ENCODE results near the gene OR2V1. TPM values are rescaled to one million over a fixed set of nuclear protein-coding genes. Genes with fewer than 3 reads are reported as not detected.

Gene OR2V1, protein sequence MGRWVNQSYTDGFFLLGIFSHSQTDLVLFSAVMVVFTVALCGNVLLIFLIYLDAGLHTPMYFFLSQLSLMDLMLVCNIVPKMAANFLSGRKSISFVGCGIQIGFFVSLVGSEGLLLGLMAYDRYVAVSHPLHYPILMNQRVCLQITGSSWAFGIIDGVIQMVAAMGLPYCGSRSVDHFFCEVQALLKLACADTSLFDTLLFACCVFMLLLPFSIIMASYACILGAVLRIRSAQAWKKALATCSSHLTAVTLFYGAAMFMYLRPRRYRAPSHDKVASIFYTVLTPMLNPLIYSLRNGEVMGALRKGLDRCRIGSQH
- not detected in 5 replicates for total RNA-seq (2022; extraction: Qiagen RNA extraction)

DNA sequence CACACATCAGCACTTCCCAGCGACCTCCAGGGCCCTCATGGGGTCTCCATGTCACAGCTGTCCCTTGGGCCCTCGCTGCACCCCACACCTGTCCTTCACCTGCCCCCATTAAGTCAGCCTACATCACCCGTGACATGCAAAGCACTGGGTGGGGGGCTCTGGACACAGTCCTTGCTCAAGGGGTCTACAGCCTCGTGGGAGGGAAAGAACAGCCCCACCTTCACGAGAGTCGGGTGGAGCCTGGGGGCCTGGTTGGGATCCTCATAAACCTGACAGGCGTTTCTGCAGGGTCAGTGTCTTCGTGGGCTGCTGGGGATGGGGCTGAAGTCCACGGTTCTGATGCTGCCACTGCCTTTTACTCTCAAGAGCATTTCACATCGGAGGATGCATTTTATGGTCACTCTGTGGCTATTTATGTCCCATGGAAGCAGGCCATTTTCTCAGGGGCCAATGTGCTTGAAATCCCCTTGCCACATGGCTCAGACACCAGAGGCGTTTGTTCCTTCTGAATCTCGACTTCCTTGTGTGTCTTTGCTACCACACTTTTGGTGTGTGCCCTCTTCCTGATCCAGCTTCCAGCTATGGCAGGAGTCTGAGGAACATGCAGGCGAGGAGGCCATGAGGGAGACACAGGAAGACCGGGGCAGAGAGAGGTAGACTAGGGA, at the start of gene OR2V1:
TSS of gene OR2V1 (minus strand) at position 338 of the 665 bp plus-strand sequence. CDS start 5,865 bp downstream, outside the sequence.

DNA sequence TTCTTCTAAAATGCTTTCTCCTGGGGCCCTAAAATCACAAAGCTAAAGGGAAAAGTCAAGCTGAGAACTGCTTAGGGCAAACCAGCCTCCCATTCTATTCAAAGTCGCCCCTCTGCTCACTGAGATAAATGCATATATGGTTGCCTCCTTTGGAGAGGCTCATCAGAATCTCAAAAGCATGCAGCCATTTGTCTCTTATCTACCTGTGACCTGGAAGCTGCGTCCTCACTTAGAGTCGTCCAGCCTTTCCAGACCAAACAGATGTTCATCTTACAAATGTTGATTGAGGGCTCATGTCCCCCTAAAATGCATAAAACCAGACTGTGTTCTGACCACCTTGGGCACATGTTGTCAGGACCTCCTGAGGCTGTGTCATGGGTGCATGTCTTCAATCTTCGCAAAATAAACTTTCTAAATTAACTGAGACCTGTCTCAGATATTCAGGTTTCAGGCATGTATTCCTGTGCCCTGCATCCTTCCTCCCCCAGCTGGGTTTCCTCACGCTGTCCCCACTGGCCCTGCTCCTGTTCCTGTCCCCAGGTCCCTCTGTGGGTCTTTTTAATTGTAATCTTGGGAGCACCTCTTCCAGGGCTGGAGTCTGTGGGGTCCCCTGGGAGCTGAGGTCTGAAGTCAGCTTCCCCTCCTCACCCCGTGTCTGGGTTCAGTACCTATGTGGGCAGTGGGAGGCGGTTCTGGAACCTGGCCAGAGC, 16.1 kb upstream of the OR2V1 start, which contains the start of gene OR2V2:
TSS of gene OR2V2 (plus strand) at position 660 of the 710 bp plus-strand sequence. CDS start 7,357 bp downstream, outside the sequence.

Other genes starting within 250 kb of the OR2V1 start
- gene BTNL8, start 232.0 kb downstream of the OR2V1 start, total RNA-seq (2022; extraction: Qiagen RNA extraction), result not detected in 5 replicates
- gene BTNL3, start 142.3 kb downstream of the OR2V1 start, total RNA-seq (2022; extraction: Qiagen RNA extraction), result not detected in 5 replicates
- gene BTNL9, start 90.9 kb downstream of the OR2V1 start, total RNA-seq (2022; extraction: Qiagen RNA extraction), result 0.73 to 1.3 TPM (median 0.95 TPM) in 5 replicates
- gene OR2V2, start 16.4 kb upstream of the OR2V1 start, total RNA-seq (2022; extraction: Qiagen RNA extraction), result not detected in 5 replicates
- gene TRIM7, start 74.0 kb upstream of the OR2V1 start, total RNA-seq (2022; extraction: Qiagen RNA extraction), result 30.9 to 45.8 TPM (median 43.5 TPM) in 5 replicates
- gene TRIM41, start 92.1 kb upstream of the OR2V1 start, total RNA-seq (2022; extraction: Qiagen RNA extraction), result 19.2 to 30.7 TPM (median 29.3 TPM) in 5 replicates
- 3,244 to 3,679 TPM (median 3,385 TPM) in 5 replicates for gene RACK1, start 112.7 kb upstream of the OR2V1 start, total RNA-seq (2022; extraction: Qiagen RNA extraction)
- 5.4 to 6.9 TPM (median 6.5 TPM) in 5 replicates for gene TRIM52, start 130.0 kb upstream of the OR2V1 start, total RNA-seq (2022; extraction: Qiagen RNA extraction)
- gene OR4F3, start 236.1 kb upstream of the OR2V1 start, total RNA-seq (2022; extraction: Qiagen RNA extraction), result not detected in 5 replicates